GM06990 (cell line): Measurements from ENCODE around the gene TNFRSF12A.
A peak's percentile ranks its signal among the peaks of the same experiment; 100 is the strongest.

Experiments used
- DNase-seq: peaks from one replicate; pipeline ENCODE4 v3.0.0-alpha.2; 2011; ENCODE audit not compliant: insufficient read length; ENCODE audit errors: extremely low read depth
- H3K27me3 ChIP-seq: replicated peaks from 2 replicates; pipeline ENCODE4 v1.6.0; 2011; ENCODE audit warnings: low read length; ENCODE audit not compliant: control insufficient read depth, insufficient read depth
- H3K36me3 ChIP-seq: 2 replicates; pipeline ENCODE4 v1.5.1; 2011; ENCODE audit warnings: low read length; ENCODE audit not compliant: control insufficient read depth, insufficient read depth
- H3K4me3 ChIP-seq: replicated peaks from 2 replicates; pipeline ENCODE4 v1.5.1; 2011; ENCODE audit warnings: low read depth, mild to moderate bottlenecking, control low read depth, low read length
- TF ChIP-seq, protein P1 (sequence below): IDR thresholded peaks from 2 replicates; pipeline ENCODE4 v1.5.1; 2011; ENCODE audit warnings: low read length, control low read depth, mild to moderate bottlenecking, inconsistent platforms; ENCODE audit not compliant: insufficient read depth, poor library complexity, severe bottlenecking

Gene TNFRSF12A

GRCh38 chr16:3023669-3024478 lies 3.7 kb downstream of the TNFRSF12A start, which contains the start of the genes HCFC1R1 and THOC6:
Gene HCFC1R1 (minus strand): TSS chr16:3023942. CDS start chr16:3023941, 1 bp downstream.
Gene THOC6 (plus strand): TSS chr16:3024035. CDS start chr16:3024327, 292 bp downstream.
- Histone ChIP-seq H3K27me3 (no peaks in the 10 kb centered on the region; the same call in none of the 2 replicates), H3K4me3 (peak within 1 kb of the TSS; percentile 82), H3K36me3 (peaks cover 15% of the 10 kb centered on the region)
- TF ChIP-seq, protein P1, sequence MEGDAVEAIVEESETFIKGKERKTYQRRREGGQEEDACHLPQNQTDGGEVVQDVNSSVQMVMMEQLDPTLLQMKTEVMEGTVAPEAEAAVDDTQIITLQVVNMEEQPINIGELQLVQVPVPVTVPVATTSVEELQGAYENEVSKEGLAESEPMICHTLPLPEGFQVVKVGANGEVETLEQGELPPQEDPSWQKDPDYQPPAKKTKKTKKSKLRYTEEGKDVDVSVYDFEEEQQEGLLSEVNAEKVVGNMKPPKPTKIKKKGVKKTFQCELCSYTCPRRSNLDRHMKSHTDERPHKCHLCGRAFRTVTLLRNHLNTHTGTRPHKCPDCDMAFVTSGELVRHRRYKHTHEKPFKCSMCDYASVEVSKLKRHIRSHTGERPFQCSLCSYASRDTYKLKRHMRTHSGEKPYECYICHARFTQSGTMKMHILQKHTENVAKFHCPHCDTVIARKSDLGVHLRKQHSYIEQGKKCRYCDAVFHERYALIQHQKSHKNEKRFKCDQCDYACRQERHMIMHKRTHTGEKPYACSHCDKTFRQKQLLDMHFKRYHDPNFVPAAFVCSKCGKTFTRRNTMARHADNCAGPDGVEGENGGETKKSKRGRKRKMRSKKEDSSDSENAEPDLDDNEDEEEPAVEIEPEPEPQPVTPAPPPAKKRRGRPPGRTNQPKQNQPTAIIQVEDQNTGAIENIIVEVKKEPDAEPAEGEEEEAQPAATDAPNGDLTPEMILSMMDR, result no peak
- peak; percentile 95 for DNase-seq

DNA sequence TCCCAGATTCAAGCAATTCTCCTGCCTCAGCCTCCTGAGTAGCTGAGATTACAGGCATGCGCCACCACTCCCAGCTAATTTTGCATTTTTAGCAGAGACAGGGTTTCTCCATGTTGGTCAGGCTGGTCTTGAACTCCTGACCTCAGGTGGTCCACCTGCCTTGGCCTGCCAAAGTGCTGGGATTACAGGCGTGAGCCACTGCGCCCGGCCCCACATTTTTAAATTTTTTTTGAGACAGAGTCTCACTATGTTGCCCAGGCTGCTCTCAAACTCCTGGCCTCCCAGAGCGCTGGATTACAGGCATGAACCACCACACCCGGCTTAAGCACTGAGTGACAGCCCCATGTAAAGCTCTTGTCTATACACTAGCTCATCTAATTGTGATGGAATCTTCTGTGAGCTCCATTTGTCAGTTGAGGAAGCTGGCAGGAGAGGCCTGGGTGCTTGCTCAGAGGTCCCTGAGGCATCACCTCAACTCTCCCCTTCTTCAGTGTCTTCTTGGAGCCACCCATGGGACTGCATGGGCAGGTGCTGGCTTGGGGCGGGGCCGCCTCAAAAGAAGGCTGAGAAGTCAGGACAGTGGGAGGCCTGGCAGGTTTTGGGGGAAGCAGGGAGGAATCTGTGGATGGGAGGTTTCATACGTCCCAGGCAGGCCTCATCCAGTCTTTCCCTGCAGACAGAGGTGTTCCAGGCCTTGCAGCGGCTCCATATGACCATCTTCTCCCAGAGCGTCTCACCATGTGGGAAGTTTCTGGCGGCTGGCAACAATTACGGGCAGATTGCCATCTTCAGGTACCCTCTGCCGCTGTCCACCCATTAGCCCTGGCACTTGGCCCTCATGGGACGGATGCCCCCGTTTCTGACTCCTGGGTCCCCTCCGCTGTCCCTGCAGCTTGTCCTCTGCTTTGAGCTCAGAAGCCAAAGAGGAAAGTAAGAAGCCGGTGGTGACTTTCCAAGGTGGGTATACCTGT lies 5.1 kb downstream of the TNFRSF12A start:
- no peak for DNase-seq
- peaks cover 5% of the 10 kb centered on the region for H3K27me3 ChIP-seq
- H3K36me3 ChIP-seq, result peaks cover 15% of the 10 kb centered on the region
- H3K4me3 ChIP-seq, result no peak overlapping the region
- TF ChIP-seq, protein P1, result no peak

DNA sequence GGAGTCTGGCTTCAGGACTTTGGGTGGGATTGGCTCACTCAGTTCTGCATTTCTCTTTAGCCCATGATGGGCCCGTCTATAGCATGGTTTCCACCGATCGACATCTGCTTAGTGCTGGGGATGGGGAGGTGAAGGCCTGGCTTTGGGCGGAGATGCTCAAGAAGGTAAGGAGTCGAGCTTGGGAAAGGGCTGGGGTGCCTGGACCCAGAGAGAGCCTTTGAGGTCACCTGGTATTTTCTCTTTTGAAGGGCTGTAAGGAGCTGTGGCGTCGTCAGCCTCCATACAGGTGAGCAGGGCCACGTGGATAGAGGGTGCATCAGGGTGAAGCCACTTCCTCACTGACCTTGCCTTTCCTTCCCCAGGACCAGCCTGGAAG lies 5.8 kb downstream of the TNFRSF12A start:
- DNase-seq, result no peak
- peaks cover 5% of the 10 kb centered on the region for H3K27me3 ChIP-seq
- TF ChIP-seq, protein P1, result no peak
- peaks cover 15% of the 10 kb centered on the region for H3K36me3 ChIP-seq
- H3K4me3 ChIP-seq, result no peak overlapping the region

DNA sequence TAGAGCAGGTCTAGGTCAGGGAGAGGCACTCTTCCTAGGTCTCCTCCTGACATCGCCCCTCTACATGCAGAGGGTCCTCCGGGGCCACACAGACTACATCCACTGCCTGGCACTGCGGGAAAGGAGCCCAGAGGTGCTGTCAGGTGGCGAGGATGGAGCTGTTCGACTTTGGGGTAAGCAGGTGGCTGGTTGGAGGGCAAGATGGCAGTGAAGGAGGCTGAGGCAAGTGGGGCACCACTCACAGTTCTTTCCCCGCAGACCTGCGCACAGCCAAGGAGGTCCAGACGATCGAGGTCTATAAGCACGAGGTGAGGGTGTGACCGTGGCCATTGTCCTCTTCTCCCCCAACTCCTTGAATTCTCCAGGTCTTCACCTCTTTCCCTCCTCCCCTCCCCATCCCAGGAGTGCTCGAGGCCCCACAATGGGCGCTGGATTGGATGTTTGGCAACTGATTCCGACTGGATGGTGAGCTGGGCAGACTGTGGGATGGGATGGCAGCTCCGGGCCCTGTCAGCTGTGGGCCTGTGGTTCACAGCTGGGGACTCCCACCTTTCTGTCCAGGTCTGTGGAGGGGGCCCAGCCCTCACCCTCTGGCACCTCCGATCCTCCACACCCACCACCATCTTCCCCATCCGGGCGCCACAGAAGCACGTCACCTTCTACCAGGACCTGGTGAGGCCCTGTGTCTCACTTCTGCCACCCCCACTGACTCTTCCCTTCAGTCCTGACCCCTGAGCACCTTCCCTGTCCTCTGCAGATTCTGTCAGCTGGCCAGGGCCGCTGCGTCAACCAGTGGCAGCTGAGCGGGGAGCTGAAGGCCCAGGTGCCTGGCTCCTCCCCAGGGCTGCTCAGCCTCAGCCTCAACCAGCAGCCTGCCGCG lies 6.7 kb downstream of the TNFRSF12A start:
- TF ChIP-seq, protein P1, result no peak
- peaks cover 5% of the 10 kb centered on the region for H3K27me3 ChIP-seq
- DNase-seq, result no peak
- no peak overlapping the region for H3K4me3 ChIP-seq
- H3K36me3 ChIP-seq, result peaks cover 15% of the 10 kb centered on the region

GRCh38 chr16:3027489-3027795 lies 7.3 kb downstream of the TNFRSF12A start:
- Histone ChIP-seq H3K4me3 (no peak overlapping the region), H3K27me3 (peaks cover 5% of the 10 kb centered on the region), H3K36me3 (peaks cover 15% of the 10 kb centered on the region)
- no peak for DNase-seq
- TF ChIP-seq, protein P1, result no peak
